GM19324 (cell line): ENCODE measurements around the gene CELF2.

Experiments
- ATAC-seq: cut with Tn5 transposase; IDR thresholded peaks from one replicate; pipeline ENCODE4 v1.9.1; 2021; ENCODE audit warnings: mild to moderate bottlenecking, moderate library complexity; ENCODE audit not compliant: unreplicated experiment, low FRiP score

CELF2 gene

DNA sequence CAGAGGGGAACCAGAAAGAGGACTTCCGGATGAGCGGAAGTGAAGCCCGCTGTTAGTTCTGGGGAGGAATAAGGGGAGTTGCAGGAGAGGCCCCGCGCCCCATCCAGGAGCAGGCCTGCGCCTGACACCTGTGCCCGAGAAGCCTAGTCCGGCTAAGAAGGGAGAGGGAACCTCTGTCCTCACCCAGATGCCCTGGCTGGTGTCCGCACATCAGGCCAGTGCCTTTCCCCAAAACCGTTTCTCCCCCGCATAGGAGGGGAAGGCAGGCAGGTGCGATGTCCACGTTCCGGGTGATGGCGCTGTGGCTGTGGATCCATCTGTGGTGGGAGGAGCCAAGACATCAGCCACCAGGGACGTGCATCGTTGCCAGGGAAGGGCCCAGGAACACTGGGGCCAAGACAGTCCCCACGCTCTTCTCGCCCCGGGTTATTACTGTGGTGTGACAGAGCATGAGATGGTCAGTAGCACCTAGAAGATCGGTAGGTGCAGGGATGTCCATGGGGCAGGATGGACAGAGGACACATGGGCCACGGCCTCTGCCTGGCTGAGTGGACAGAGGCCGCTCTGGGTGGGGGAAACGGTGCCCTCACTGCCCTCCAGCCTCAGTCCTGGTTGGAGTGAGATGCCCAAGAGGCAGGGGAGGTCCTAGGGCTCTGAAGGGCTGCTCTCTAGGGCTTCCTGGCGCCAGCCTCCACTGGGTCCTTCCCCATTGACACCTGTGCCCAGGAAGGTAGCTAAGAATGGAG is 262.7 kb downstream of the CELF2 start:
- ATAC-seq = no peak

DNA sequence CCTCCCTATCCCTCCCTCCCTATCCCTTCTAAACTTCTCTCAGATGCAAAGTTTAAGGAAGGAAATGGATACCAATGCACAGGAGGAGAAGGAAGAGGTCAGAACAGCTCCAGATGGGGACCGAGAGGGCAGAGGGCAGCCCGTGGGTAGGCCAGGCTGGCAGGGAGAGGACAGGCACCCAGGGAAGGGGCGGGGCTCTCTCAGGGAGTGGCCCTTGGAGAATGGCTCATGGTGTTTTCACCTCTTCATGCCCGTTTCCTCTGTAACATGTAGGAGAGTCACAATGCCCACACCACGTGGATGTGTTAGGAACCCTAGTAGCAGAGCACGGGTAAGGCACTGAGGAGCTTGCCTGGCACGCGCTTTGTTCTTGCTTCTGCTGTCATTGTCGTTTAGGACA is 264.5 kb downstream of the CELF2 start:
- ATAC-seq = no peak

DNA sequence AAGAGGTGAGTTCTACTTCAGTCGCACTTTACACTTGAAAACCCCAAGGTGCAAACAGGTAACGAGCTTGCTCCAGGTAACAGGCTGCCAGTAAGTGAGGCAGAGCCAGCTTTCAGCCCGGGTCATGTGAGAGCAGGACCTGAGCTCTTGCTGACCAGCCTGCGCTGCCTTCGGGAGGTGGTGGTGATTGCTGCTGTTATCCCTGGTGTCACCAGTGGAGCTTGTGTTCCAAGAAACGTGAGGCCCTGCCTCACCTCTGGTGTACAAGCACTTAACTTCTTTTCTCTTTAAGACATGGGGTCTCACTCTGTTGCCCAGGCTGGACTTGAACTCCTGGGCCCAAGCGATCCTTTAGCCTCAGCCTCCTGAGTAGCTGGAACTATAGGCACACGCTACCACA is 265.0 kb downstream of the CELF2 start:
- no peak for ATAC-seq

DNA sequence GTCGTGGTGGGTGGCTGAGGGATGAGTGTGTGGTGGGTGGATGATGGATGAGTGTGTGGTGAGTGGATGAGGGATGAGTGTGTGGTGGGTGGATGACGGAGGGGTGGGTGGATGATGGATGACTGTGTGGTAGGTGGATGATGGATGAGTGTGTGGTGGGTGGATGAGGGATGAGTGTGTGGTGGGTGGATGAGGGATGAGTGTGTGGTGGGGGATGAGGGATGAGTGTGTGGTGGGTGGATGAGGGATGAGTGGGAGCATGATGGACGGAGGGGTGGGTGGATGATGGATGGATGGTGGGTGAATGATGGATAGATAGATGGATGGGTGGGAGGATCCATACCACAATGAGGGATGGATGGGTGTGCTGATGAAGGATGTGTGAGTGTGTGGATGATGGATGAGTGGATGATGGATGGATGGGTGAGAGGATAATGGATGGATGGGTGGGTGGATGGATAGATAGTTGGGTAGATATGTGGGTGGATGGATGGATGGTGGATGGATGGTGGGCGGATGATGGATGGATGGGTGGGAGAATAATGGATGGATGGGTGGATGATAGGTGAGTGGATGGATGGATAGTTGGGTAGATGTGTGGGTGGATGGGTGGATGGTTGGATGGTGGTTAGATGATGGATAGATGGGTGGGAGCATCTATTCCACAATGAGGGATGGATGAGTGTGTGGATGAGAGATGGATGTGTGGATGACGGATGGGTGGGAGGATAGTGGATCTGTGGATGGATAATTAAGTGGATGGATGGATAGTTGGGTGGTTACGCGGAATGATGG is 266.8 kb downstream of the CELF2 start:
- no peak for ATAC-seq

DNA sequence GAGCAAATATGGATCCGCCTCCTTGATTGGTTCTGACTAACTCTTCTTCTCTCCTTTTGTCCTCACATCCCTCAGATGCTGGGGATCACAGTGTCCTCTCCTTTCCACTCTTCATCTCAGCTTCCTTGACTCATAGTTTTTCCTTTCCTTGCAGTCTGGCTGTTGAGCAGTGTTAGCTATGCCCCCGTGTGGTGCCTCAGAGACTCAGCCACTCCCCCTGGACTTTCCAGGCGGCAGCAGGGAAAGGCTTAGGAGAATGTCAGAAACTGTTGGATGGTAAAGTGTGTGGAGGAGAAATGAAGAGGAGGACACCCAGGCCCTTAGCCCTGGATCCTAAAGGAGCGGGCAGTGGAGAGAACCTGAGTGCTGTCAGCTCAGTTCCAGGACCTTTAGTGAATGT is 267.5 kb downstream of the CELF2 start:
- ATAC-seq = no peak

DNA sequence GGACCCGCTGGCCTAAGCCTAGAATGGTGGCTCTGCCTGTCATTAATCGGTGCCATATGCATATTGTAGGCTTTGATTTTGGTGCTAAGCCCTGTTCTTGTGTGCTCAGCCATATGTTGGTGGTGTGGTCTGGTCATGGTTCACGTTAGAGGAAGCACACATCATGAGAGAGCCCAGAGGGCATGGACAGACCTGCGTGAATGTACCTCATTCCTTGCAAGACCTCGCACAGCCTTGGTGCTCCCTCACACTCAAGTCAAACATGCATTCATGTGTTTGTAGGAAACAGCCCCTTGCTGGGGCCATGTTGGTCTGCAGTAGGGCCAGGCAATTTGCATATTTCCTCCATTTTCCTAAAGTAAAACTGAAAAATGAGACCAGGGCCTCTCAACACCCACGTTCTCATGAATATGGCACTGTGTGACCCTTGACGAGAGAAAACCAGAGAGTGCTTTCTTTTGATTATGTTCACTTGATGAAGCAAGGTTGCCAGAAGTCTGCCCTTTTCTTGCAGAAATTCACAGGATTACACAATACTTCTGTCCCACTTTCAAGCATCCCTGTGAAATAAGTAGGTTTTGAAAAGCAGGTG is 268.7 kb downstream of the CELF2 start:
- peak; percentile 69 for ATAC-seq

DNA sequence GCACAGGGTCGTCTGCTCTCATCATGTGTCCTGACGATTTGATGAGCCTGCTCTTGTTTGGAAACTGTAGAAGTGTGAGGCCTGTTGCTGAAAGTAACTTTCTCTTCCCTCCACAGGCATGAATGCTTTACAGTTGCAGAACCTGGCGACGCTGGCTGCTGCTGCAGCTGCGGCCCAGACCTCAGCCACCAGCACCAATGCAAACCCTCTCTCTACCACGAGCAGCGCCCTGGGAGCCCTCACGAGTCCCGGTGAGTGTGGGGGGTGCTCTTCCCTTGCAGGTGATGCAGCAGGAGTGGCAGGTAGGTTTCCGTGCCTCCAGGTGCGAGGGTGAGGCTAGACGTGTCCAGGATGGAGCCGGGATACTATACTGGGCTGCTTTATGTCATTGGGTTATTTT is 270.6 kb downstream of the CELF2 start:
- ATAC-seq = no peak

DNA sequence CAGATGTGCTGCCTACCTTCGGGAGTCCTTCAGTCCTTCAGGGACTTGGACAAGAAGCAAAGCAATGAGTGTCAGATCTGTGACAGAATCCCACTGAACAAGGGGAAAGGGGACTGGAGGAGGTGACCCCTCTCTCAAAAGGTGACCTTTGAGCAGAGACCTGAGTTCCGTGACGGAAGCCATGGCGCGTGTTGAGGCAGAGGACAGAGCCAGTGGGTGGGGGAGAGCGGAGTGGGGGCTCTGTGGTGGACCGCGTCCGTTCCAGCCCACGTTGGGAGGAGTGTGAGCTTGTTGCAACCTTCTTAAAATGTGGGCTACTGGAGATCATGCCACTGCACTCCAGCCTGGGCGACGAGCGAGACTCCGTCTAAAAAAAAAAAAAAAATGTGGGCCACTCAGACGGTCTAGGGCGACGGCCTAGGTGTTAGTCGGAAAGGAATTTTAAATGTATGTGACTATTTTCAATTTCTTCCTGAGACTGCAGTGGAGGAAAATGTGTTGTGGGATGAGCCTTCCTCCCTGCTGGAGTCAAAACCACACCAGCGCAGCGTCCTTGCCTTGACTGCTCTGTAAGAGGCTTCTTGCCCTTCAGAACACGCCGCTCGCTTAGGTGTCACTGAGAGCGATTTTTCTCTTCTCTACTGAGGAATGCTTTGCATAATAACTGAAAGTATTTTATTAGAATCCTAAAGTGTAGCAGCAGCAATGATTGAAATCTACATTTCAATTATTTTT is 272.7 kb downstream of the CELF2 start:
- ATAC-seq = no peak

DNA sequence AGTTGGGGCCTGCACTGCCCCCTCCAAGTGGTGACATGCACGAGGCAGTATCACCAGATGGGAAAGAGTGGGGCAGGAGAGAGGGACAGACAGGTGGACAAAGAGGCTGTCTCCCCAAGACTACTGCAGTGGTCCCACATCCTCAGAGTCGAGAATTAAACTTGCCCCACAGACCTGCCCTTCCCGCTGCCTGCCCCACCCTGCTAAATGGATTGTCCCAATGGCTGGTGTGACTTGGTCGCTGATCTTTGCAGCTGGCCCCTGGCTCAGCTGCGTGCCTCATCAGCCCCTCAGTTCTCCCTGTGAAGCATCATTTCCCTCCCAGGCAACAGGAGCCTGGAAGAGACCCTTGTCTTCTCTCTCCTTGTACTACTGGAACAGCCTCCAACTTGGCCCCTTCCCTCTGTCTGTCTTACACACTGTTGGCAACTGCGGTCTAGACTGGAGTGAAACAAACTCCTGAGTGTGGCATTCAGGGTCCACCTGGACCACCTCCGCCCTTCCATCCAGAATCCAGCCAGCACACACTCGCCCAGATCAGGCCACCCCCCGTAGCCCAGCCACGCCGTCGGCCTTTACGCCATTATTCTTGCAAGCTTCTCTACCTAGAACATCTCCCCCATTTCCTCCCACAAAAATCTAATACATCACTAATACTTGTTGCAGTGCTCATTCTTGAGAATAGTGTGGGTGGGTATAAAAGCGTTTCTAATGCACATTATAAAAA is 275.1 kb downstream of the CELF2 start:
- no peak for ATAC-seq

DNA sequence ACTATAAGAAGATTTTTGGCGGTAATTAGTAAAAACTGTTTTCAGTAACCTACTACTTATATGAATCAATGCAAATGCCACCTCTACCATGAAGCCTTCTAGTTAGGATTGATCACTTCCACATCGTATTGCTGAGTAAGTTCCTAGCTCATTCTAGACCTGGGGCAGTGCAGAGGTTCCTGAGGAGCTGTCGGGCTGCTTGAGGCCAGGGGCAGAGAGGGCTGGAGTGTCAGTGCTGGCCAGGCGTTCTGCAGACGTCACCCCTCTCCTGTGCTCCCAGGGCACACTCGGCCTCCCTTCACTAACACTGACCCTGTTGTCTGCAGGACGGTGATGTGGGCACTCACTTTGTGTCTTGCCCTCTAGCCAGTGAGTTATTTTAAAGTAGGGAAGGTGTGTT is 275.7 kb downstream of the CELF2 start:
- ATAC-seq = no peak

DNA sequence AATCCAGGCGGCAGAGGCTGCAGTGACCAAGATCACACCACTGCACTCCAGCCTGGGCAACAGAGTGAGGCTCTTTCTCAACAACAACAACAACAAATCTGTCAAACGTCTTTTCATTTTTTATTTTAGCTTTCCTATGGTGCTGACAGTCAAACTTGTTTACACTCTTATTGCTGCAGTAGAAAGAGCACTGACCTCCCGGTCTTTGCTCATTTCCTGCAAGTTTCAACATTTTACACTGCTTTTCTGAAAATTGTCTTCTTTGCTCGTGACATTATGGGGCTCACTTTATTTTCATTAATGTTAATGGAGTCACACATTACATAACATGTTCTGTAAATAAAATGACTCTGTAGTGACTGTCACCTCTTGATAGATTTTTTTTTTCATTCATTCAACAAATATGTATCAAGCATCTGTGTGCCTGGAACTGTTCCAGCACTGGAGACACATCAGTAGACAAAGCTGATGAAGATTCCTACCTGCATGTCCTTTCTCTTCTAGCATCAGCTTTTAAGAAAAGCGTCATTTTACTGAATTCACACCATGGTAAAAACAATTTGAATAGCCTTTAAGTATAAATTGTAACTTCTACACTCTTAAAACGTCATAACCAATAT is 277.3 kb downstream of the CELF2 start:
- no peak for ATAC-seq

DNA sequence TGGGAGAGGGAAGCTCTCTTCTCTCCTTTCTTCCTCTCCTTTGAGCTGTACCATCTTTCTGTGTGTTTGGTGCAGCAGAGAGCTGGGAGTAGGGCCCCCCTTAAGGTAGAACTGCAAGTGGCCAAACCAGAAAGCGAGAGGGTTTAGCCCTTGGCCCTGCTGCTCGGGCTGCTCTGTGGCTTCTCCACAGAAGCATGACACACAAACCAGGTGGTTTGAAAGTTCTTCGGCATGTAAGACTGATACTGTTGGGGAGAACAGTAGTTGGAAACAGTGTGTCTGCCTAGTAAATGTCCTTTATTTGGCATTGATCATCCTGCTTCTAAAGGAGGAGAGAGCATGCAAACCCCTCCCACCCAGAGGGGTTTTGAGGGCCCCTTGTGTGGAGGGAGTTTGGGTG is 277.8 kb downstream of the CELF2 start:
- ATAC-seq = no peak

DNA sequence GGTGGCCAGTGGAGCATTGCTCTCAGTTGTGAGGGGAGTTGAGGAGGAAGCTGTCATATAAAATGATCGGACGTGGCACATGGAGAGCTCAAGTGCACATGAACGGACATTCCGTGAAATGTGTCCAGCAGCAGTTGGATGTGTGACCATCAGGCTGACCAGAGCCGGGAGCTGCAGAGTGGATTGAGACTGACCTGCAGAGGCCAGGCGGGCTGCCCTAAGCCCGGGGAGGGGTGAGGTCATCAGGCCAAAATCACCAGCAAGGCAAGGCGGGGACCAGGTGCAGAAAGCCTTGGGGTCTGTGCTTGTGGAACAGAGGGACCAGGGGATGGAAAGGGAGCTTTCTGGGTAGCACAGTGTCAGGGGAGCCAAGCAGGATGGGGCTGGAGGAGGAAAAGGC is 279.5 kb downstream of the CELF2 start:
- no peak for ATAC-seq

DNA sequence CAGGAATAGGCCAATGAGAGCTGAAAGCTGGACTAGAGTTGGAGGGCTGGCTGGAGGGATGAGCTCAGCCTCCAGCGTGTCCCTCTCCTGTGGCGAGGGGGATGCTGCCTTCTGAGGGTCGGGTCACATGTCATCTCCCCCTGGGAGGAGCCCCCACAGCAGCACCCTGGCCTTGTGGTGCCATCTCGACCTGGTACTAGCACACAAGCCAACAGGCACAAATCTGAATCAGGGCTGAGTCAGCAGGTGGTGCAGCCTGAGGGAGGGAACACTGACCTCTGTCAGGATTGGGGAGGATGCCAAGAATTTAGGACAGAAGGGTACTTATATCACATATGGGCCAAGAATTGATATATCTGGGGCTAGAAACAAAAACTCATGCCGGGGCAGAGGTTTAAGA is 280.4 kb downstream of the CELF2 start:
- no peak for ATAC-seq

DNA sequence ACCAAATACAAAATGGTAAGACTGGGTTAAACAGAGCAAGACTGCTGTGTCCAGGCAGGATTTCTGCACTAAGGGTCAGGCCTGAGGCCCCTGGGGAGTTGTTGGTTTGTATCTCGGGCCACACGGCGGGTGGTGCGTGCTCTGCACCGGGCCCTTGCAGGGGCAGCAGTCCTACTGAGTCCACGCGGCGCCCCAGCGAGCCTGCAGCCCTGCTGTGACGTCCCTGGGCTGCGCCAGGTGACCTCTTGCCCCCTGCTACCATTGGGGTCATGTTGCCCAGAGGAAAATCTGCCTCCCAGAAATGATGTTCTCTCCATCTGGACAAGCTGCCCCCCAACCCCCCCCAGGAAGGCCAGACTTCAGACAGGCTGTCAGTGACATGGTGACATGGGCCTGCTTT is 281.5 kb downstream of the CELF2 start:
- ATAC-seq = no peak

DNA sequence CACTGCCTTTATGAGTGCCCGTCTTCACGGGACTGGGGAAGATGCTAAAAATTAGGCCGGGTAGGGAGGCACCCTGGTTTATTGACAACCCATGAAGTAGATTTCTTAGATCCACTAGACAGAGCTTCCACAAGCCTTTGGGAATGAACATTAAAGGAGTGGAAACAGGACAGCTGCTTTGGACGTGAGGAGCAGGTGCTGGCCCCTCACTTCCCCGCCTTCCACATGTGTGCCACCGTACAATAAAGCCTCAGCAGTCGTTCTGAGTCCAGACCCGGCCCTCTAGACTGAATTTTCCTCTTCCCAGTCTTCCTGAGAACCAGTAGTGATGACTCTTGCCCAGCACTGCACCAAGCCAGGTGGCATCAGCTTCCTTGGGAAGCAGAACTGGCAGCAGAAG is 282.4 kb downstream of the CELF2 start:
- no peak for ATAC-seq

DNA sequence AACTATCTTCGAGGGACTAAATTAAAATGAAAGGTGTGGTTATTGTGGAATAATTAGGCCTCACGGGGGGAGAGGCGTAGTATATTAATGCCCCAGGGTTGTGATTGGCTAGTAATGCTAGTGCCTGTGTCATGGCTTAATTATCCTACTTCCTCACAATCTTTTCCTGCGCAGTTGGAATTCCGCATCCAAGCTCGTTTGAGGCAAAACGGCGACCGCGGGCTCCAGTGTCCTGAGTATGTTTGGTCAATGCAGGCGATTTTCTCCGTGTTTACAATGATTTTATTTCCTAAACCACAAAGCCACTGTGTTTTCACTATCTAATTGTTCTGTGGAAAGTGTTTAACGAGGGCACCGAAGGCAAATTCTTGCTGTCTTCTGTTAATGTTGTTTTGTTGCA is 282.9 kb downstream of the CELF2 start:
- no peak for ATAC-seq

DNA sequence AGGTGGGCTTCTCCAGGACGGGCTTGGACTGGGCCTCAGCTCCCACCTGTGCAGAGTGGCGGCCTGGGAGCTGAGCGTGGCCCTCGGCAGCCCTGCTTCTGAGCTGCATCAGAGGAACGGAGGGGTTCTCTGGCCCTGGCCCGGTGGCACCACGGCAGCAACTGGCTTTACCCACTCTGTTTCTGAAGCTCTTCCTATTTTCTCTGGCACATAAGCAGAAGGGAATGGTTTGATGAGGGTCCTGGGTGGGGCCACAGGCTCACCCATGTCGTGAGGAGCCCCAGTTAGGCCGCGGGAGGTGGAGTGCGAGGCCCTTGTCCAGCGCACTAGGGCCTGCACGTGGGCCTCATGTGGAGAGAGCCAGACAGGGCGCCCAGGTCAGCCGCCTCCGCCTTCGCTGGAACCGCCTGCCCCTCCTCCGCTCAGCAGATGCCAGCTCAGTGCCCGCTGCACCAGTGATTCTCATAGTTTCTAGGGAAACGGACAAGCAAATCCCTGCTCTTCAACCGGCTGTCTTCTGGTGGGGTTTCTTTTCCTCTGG is 284.0 kb downstream of the CELF2 start:
- no peak for ATAC-seq

DNA sequence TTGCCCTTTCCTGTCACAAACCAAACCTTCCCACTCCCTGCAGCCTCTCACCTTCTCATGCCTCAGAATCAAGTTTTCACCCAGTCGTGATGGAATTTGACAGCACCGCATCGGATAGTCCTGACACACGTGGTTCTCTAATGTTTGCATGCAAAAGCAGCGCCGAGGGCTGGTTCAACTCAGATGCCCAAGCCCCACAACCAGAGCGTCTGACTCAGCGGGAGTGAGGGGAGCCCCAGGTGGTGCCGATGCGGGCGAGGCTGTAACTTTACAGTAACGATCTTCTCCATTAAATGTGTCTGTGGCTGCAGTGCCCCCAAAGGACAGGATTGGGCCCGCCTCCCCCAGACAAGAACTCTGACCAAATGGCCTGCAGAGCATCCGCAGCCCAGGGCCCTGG is 284.5 kb downstream of the CELF2 start:
- ATAC-seq = no peak
